PC-9 (cell line): ENCODE measurements around the gene ZDHHC5. TPM values are rescaled to one million over a fixed set of nuclear protein-coding genes. Genes with fewer than 3 reads are reported as not detected.
A peak's percentile ranks its signal among the peaks of the same experiment; 100 is the strongest.

Experiments used
- BruUV-seq: library from RNA; stranded (reverse); fragments of 400-500 nt; replicated peaks from 2 replicates; lab custom pipeline; 2021; lab: Mats Ljungman, UMichigan
- CTCF ChIA-PET: fragments of 300-600 bp; sonication (Branson Sonifier 250); formaldehyde crosslinking; loops from one replicate; lab custom pipeline; 2022; ENCODE audit warnings: antibody characterized with exemption; lab: Charles Lee
- POLR2A ChIA-PET: fragments of 300-600 bp; sonication (Branson Sonifier 250); formaldehyde crosslinking; loops from one replicate; lab custom pipeline; 2022; ENCODE audit warnings: antibody characterized with exemption; ENCODE audit not compliant: unreplicated experiment; lab: Charles Lee
- DNase-seq, 2 experiments: peaks; one replicate each; pipeline versions ENCODE4 v3.0.0 to v3.0.0-alpha.2; 2015 to 2022; ENCODE audit warnings: mixed read lengths in 1 of 2
- H2AFZ ChIP-seq: fragments of 200-600 bp; sonication (generic); 2 replicates; pipeline ENCODE4 v1.8.1; 2017; ENCODE audit warnings: antibody characterized with exemption
- H3F3A ChIP-seq: fragments of 200-600 bp; sonication (generic); 2 replicates; pipeline ENCODE4 v1.8.1; 2017; ENCODE audit warnings: antibody characterized with exemption, mild to moderate bottlenecking, low read depth; ENCODE audit not compliant: insufficient read depth
- H3K27ac ChIP-seq: fragments of 200-600 bp; sonication (generic); 2 replicates; pipeline ENCODE4 v1.6.1; 2016; ENCODE audit warnings: mixed run types
- H3K27me3 ChIP-seq: fragments of 200-600 bp; sonication (generic); 2 replicates; pipeline ENCODE4 v1.6.1; 2016; ENCODE audit warnings: low read depth, mixed run types; ENCODE audit not compliant: insufficient read depth
- H3K36me3 ChIP-seq: fragments of 200-600 bp; sonication (generic); 2 replicates; pipeline ENCODE4 v1.6.1; 2016; ENCODE audit warnings: low read depth, mixed run types
- H3K4me1 ChIP-seq: fragments of 200-600 bp; sonication (generic); replicated peaks from 2 replicates; pipeline ENCODE4 v1.6.1; 2016; ENCODE audit warnings: mixed run types; ENCODE audit not compliant: insufficient read depth
- H3K4me2 ChIP-seq: fragments of 200-600 bp; sonication (generic); 2 replicates; pipeline ENCODE4 v1.6.1; 2017; ENCODE audit warnings: mixed run types
- H3K4me3 ChIP-seq: fragments of 200-600 bp; sonication (generic); 2 replicates; pipeline ENCODE4 v1.6.1; 2016; ENCODE audit warnings: mixed run types
- H3K79me2 ChIP-seq: fragments of 200-600 bp; sonication (generic); 2 replicates; pipeline ENCODE4 v1.6.1; 2017; ENCODE audit warnings: low read depth, mixed run types
- H3K9me2 ChIP-seq: fragments of 200-600 bp; sonication (generic); 2 replicates; pipeline ENCODE4 v1.8.1; 2017; ENCODE audit warnings: mild to moderate bottlenecking; ENCODE audit not compliant: insufficient read depth
- H3K9me3 ChIP-seq: fragments of 200-600 bp; sonication (generic); 2 replicates; pipeline ENCODE4 v1.8.1; 2016; ENCODE audit warnings: low read depth; ENCODE audit not compliant: insufficient read depth
- H4K20me1 ChIP-seq: fragments of 200-600 bp; sonication (generic); 2 replicates; pipeline ENCODE4 v1.8.1; 2017; ENCODE audit not compliant: insufficient read depth
- EZH2 ChIP-seq: fragments of 200-600 bp; sonication (generic); IDR thresholded peaks from 2 replicates; pipeline ENCODE4 v1.8.0; 2017; ENCODE audit warnings: antibody characterized with exemption, low read depth
- intact Hi-C: fragments of 100-400 bp; cut with micrococcal nuclease; formaldehyde crosslinking; loops from one replicate; pipeline ENCODE4 v1.10.0; 2022; ENCODE audit not compliant: unreplicated experiment
- total RNA-seq: library from RNA; stranded (reverse); gene quantifications from 2 replicates; pipeline ENCODE4 v1.2.3, GENCODE V29; 2021
- TF ChIP-seq, protein P1 (sequence below): fragments of 200-600 bp; sonication (generic); conservative IDR thresholded peaks from 2 replicates; pipeline ENCODE4 v1.6.1; 2017; ENCODE audit warnings: mixed run types, antibody characterized with exemption, mild to moderate bottlenecking, moderate library complexity

ZDHHC5 gene
- total RNA-seq, 1 experiment from 2014 or later, result 94.2 TPM

DNA sequence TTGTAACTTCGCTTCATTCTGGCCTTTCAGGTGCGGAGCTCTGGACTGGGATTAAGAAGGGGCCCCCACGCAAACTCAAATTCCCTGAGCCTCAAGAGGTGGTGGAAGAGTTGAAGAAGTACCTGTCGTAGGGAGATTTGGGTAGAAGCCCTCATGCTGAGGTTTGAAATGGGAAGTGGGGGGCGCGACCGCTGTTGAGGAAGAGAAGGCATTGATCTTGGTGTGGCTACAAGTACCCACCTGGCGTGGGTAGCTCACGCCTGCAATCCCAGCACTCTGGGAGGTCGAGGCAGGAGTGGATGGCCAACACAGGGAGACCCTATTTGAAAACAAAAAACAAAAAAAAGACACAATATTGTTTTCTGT, 74.2 kb downstream of the ZDHHC5 start:
- Histone ChIP-seq H3K4me1 (peaks cover 14% of the 10 kb centered on the region), H3K4me2 (peak overlapping the region; percentile 86), H3F3A (peaks cover 34% of the 10 kb centered on the region), H3K36me3 (peaks cover 33% of the 10 kb centered on the region), H3K79me2 (peaks cover 38% of the 10 kb centered on the region), H3K27ac (peak overlapping the region; percentile 64), H2AFZ (peak overlapping the region; percentile 74; the same call in 1 of the 2 replicates), H3K4me3 (peak overlapping the region; percentile 67), H3K9me3 (no peaks in the 10 kb centered on the region), H3K27me3 (no peaks in the 10 kb centered on the region), H4K20me1 (no peaks in the 10 kb centered on the region), H3K9me2 (no peaks in the 10 kb centered on the region)
- TSS peak; percentile 46 for BruUV-seq
- ChIA-PET POLR2A (interaction anchor here (0.8 to 1.5 kb wide), 4 partner anchors 19 to 57 kb away, joined by 4 to 21 read pairs (median 8); partner anchors contain the start of genes CTNND1, MED19 and TMX2), CTCF (interaction anchor here (1.2 to 1.5 kb wide), 2 partner anchors 10 to 59 kb away, joined by 3 to 10 read pairs; partner anchors contain the start of gene BTBD18)
- TF ChIP-seq EZH2, result no peak
- TF ChIP-seq, protein P1, sequence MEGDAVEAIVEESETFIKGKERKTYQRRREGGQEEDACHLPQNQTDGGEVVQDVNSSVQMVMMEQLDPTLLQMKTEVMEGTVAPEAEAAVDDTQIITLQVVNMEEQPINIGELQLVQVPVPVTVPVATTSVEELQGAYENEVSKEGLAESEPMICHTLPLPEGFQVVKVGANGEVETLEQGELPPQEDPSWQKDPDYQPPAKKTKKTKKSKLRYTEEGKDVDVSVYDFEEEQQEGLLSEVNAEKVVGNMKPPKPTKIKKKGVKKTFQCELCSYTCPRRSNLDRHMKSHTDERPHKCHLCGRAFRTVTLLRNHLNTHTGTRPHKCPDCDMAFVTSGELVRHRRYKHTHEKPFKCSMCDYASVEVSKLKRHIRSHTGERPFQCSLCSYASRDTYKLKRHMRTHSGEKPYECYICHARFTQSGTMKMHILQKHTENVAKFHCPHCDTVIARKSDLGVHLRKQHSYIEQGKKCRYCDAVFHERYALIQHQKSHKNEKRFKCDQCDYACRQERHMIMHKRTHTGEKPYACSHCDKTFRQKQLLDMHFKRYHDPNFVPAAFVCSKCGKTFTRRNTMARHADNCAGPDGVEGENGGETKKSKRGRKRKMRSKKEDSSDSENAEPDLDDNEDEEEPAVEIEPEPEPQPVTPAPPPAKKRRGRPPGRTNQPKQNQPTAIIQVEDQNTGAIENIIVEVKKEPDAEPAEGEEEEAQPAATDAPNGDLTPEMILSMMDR, result no peak
- DNase-seq, result no peak
- intact Hi-C loops, result no loop called here

DNA sequence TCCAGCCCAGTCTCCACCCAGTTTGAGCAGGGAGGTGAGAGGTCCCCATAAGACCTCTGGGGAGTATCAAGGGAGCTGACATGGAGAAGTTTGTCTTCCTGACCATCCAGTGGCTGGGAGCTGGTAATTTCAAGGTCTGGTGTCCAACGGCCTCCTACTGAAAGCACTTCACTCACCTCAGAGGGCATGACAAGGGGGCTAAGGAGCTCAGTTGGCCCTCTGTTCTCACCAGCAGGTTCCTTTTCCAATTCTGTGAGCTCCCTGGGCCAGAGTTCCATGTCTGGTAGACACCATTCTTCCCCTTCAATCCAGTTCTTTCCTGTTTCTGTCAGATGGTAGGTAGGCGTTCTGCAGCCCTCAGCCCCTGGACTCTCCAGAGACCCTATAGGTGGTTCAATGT, 76.4 kb downstream of the ZDHHC5 start:
- H3K79me2 ChIP-seq, result peaks cover 30% of the 10 kb centered on the region
- ChIA-PET POLR2A (interaction anchor here (0.6 to 0.7 kb wide), 3 partner anchors 20 to 36 kb away, joined by 4 to 9 read pairs (median 5); no protein-coding TSS in a partner anchor), CTCF (interaction anchor here (0.6 kb wide), 1 partner anchor 51 kb away, joined by 10 read pairs; no protein-coding TSS in a partner anchor)
- peaks cover 22% of the 10 kb centered on the region for H3K36me3 ChIP-seq
- H3K4me2 ChIP-seq, result no peak overlapping the region
- no peaks in the 10 kb centered on the region for H3K9me2 ChIP-seq
- intact Hi-C loops, result no loop called here
- no peaks in the 10 kb centered on the region for H4K20me1 ChIP-seq
- no peak for DNase-seq
- no peaks in the 10 kb centered on the region for H3K27me3 ChIP-seq
- no peaks in the 10 kb centered on the region for H3K9me3 ChIP-seq
- H3K4me1 ChIP-seq, result peaks cover 14% of the 10 kb centered on the region
- BruUV-seq, result no TSS peak
- TF ChIP-seq EZH2, result no peak
- TF ChIP-seq, protein P1, result no peak
- H3K4me3 ChIP-seq, result no peak overlapping the region
- peaks cover 48% of the 10 kb centered on the region for H3F3A ChIP-seq
- no peak overlapping the region for H2AFZ ChIP-seq
- H3K27ac ChIP-seq, result no peak overlapping the region

DNA sequence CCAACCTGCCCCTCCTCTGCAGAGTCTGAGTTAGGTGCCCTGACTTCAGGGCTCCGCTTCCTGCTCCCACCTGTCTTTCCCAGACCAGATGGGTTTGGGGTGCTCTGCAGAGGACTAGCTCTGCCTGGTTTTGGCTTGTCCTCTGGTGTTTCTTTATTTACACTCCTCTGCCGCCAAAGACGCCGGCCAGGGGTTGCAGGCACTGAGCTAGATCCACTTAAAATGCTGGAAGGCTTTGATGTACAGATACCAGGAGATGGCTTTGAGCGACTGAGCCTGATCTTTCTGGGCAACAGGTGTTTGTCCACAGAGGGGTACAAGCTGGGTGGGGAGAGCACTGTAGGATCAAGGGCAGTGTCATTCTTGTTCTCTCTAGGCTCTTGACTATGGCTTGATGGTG, 77.3 kb downstream of the ZDHHC5 start:
- DNase-seq, result no peak
- no peaks in the 10 kb centered on the region for H3K9me3 ChIP-seq
- H3K27me3 ChIP-seq, result no peaks in the 10 kb centered on the region
- H3K4me2 ChIP-seq, result no peak overlapping the region
- POLR2A ChIA-PET, result interaction anchor here (0.7 kb wide), 1 partner anchor 55 kb away, joined by 4 read pairs; no protein-coding TSS in a partner anchor
- H3K36me3 ChIP-seq, result peaks cover 22% of the 10 kb centered on the region
- H3K4me3 ChIP-seq, result no peak overlapping the region
- H3K27ac ChIP-seq, result no peak overlapping the region
- no peak overlapping the region for H2AFZ ChIP-seq
- no TSS peak for BruUV-seq
- H4K20me1 ChIP-seq, result no peaks in the 10 kb centered on the region
- H3K9me2 ChIP-seq, result no peaks in the 10 kb centered on the region
- TF ChIP-seq, protein P1, result no peak
- no peak for TF ChIP-seq EZH2
- H3K79me2 ChIP-seq, result peaks cover 30% of the 10 kb centered on the region
- H3K4me1 ChIP-seq, result peaks cover 14% of the 10 kb centered on the region
- peaks cover 42% of the 10 kb centered on the region for H3F3A ChIP-seq
- CTCF ChIA-PET, result no interaction called here
- intact Hi-C loops, result no loop called here
